Ishikawa (cell line): ENCODE measurements around the gene CACNA1D.

Experiments
- CEBPB ChIP-seq: IDR thresholded peaks from 2 replicates; pipeline ENCODE4 v1.6.1; 2012
- EP300 ChIP-seq: IDR thresholded peaks from 2 replicates; pipeline ENCODE4 v1.6.1; 2012; ENCODE audit warnings: borderline replicate concordance
- TEAD4 ChIP-seq: IDR thresholded peaks from 2 replicates; pipeline ENCODE4 v1.6.1; 2012

DNA sequence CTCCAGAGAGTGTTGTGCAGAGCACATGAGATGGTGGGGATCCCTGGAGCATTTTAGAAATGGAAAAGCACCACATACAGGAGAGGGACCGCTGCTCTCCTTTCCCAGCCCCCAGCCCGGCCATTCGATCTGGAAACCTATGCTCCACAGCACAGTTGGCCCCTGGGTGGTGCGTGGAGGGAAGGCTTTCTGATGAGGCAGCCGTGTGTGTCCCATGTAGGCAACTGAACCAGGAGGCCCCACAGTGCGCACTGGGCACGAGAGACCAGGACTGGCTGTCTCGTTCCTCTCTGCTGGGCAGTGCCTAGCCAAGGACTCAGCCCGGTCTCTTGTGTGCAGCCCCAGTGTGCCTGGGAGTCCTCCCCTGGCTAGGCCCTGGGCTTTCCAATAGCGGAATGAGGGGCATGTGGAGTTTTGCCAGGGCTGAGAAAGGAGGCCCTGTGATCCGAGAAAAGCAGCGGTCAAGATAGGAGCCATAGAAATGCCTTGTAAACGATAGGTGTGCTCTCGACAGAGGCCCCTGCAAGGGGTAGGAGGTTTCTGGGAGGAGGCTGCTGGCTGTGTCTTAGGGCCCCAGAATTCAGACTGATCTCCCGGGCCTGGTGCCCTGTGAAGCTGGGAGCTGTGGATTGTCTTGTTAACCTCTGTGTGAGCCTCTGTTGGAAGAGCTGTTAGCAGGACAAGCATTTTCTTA lies 312.9 kb downstream of the CACNA1D start:
- TF ChIP-seq TEAD4 (no peak), CEBPB (no peak), EP300 (no peak)
